Fibroblast of skin of abdomen (primary cell): ENCODE results near the gene ZSCAN25. TPM values are rescaled to one million over a fixed set of nuclear protein-coding genes. Genes with fewer than 3 reads are reported as not detected.
"Not testable (repeated sequence)": the region's sequence is repeated elsewhere in the genome, so short reads cannot be mapped to it uniquely, and the experiment has no call there.

ENCODE experiments used
- DNase-seq: peaks from one replicate; pipeline ENCODE4 v3.0.0-alpha.2; 2013
- polyA plus RNA-seq, 2 experiments: library from polyadenylated mRNA; unstranded; fragments of 120-200 nt; gene quantifications; one replicate each; pipeline ENCODE4 v1.2.1, GENCODE V29; 2013; ENCODE audit not compliant: insufficient read length in 2 of 2

The ZSCAN25 gene
- 6.5 TPM for polyA plus RNA-seq (2013, experiment 1 of 2; ENCODE audit: insufficient read length)
- 6.2 TPM for polyA plus RNA-seq (2013, experiment 2 of 2; ENCODE audit: insufficient read length)

GRCh38 chr7:99616359-99617191 lies at the start of gene ZSCAN25:
Gene ZSCAN25 (plus strand): TSS chr7:99616946. CDS start chr7:99619607, 2,661 bp downstream.
- peak; percentile 92 for DNase-seq

- DNase-seq: not testable (repeated sequence)
Observed at GRCh38 chr7:99568770-99569169, 48.0 kb upstream of the ZSCAN25 start.

- no peak for DNase-seq
Observed at GRCh38 chr7:99571768-99572167, 45.0 kb upstream of the ZSCAN25 start.

- DNase-seq: no peak
Observed at GRCh38 chr7:99573257-99573656, 43.5 kb upstream of the ZSCAN25 start.

GRCh38 chr7:99576251-99576650 lies 40.5 kb upstream of the ZSCAN25 start:
- no peak for DNase-seq

- no peak for DNase-seq
Observed at GRCh38 chr7:99579281-99579955, 37.3 kb upstream of the ZSCAN25 start.

GRCh38 chr7:99579956-99580777 lies 36.6 kb upstream of the ZSCAN25 start:
- peak; percentile 50 for DNase-seq

GRCh38 chr7:99580778-99581332 lies 35.9 kb upstream of the ZSCAN25 start:
- DNase-seq: not testable (repeated sequence)

GRCh38 chr7:99588868-99589267 lies 27.9 kb upstream of the ZSCAN25 start:
- DNase-seq: no peak

GRCh38 chr7:99594948-99595745 lies 21.6 kb upstream of the ZSCAN25 start:
- no peak for DNase-seq

GRCh38 chr7:99596408-99596955 lies 20.3 kb upstream of the ZSCAN25 start:
- no peak for DNase-seq

- no peak for DNase-seq
Observed at GRCh38 chr7:99597762-99598501, 18.8 kb upstream of the ZSCAN25 start, which contains the start of gene TMEM225B. Gene TMEM225B (plus strand): TSS chr7:99598267. CDS start chr7:99604389, 6,122 bp downstream.

- no peak for DNase-seq
Observed at GRCh38 chr7:99599836-99600235, 16.9 kb upstream of the ZSCAN25 start.

GRCh38 chr7:99601656-99602310 lies 15.0 kb upstream of the ZSCAN25 start:
- DNase-seq: no peak

GRCh38 chr7:99605527-99605926 lies 11.2 kb upstream of the ZSCAN25 start:
- no peak for DNase-seq

GRCh38 chr7:99606531-99606930 lies 10.2 kb upstream of the ZSCAN25 start:
- no peak for DNase-seq

- no peak for DNase-seq
Observed at GRCh38 chr7:99607548-99607947, 9.2 kb upstream of the ZSCAN25 start.

- no peak for DNase-seq
Observed at GRCh38 chr7:99614495-99614894, 2.3 kb upstream of the ZSCAN25 start.

- DNase-seq: no peak
Observed at GRCh38 chr7:99615989-99616358, 772 bp upstream of the ZSCAN25 start.
